ENCODE results near the gene C7orf25.

C7orf25 gene

DNA sequence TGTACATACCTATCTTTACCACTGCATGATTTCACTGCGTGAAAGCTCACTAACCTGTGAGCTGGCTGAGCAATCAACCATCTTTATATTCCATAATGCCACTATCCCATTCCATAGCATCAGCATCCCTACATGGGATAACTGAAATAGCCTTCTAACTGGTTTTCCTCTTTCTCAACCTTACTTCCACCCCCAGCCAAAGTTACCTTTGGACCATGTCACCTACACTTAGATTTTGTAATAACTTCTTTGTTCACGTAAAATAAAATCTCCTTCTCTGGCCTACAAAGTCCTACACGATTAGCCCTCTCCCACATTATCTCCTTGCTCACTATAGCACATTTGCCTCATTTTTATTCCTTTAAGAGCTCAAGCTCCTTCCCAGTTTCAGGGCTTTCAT is 17.6 kb upstream of the C7orf25 start:
- H3K4me3 ChIP-seq (ENCODE audit: low read depth, low read length): no peak overlapping the region
- TF ChIP-seq, protein P1, sequence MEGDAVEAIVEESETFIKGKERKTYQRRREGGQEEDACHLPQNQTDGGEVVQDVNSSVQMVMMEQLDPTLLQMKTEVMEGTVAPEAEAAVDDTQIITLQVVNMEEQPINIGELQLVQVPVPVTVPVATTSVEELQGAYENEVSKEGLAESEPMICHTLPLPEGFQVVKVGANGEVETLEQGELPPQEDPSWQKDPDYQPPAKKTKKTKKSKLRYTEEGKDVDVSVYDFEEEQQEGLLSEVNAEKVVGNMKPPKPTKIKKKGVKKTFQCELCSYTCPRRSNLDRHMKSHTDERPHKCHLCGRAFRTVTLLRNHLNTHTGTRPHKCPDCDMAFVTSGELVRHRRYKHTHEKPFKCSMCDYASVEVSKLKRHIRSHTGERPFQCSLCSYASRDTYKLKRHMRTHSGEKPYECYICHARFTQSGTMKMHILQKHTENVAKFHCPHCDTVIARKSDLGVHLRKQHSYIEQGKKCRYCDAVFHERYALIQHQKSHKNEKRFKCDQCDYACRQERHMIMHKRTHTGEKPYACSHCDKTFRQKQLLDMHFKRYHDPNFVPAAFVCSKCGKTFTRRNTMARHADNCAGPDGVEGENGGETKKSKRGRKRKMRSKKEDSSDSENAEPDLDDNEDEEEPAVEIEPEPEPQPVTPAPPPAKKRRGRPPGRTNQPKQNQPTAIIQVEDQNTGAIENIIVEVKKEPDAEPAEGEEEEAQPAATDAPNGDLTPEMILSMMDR (IDR thresholded peaks at IDR 0.05; ENCODE audit: borderline replicate concordance, insufficient read depth, low read depth, low read length): no peak

DNA sequence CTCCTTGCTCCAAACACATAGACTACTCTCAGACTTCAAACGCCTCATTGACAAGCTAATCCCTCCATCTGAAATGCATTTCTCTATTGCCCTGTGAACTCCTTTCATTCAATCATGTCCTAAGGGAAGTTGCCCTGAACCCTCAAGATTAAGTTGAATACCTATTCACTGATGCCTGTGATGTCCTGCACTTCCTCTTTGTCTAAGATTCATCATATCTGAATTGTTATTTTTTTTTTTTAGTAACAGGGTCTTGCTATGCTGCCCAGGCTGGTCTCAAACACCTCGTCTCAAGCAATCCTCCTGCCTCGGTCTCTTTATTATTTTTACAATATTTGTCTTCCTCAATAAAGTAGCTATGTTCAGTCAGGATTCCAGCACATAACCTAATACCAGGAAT is 16.9 kb upstream of the C7orf25 start:
- TF ChIP-seq, protein P1 (IDR thresholded peaks at IDR 0.05; ENCODE audit: borderline replicate concordance, insufficient read depth, low read depth, low read length): no peak
- H3K4me3 ChIP-seq (ENCODE audit: low read depth, low read length): no peak overlapping the region

DNA sequence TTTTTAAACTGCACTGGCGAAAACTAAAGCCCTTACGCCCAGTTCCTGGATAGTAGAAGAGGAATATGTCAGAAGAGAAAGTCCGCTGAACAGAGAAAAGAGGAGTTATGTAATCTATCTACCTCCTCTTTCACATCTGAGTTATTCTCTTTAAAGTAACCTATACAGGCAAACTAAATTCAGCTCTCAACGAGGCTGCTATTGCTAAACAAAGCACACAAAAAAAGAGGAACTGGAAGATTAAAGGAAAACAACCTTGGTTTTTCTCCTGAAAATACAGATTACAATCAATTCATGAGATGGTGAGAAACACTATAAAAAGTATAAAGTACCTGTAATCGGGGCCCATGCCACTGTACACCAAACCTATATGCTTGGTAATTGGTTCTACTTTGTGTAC is 14.3 kb upstream of the C7orf25 start:
- TF ChIP-seq, protein P1 (IDR thresholded peaks at IDR 0.05; ENCODE audit: borderline replicate concordance, insufficient read depth, low read depth, low read length): no peak
- no peak overlapping the region for H3K4me3 ChIP-seq (ENCODE audit: low read depth, low read length)

DNA sequence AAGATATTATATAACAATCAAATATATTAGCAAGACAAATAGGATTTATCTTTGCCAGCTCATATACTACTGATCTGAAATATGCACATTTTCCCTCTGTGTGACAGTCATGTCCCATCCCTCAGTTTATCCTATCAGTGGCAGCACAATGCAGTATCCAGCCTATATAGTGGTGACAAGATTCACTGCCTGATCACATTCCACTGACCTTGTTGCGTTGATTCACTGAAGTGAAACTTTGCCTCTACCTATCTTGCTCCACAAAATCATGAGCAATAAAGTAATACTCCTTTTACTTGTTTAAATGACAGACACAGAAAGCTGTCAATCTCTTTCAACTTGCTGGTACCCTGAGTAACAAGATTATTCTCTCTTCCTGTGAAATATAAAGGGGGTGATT is 13.8 kb upstream of the C7orf25 start:
- TF ChIP-seq, protein P1 (IDR thresholded peaks at IDR 0.05; ENCODE audit: borderline replicate concordance, insufficient read depth, low read depth, low read length): no peak
- no peak overlapping the region for H3K4me3 ChIP-seq (ENCODE audit: low read depth, low read length)

DNA sequence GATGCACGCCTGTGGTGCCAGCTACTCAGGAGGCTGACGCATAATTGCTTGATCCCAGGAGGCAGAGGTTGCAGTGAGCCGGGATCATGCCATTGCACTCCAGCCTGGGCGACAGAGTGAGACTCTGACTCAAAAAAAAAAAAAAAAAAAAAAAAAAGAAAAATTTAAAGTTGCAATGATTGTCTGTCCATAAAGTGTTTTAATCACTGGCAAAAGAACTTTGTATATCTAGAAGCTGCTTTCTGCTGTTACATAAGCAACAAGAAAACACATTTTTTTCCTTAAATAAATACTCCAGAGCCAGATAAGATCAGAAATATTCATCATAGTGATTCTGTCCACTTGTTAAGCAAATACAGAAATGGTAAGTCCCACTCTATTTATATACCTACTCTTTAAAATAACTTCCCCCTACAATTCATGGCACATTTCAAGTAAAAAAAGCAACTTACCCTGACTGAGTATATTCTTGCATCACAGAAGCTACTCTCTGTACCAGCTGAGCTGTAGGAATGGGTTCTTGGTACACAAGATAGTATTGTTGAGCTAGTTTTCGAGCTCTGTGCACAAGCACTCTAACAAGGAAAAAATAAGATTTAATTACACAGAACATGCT is 12.5 kb upstream of the C7orf25 start:
- H3K4me3 ChIP-seq (ENCODE audit: low read depth, low read length): no peak overlapping the region
- TF ChIP-seq, protein P1 (IDR thresholded peaks at IDR 0.05; ENCODE audit: borderline replicate concordance, insufficient read depth, low read depth, low read length): no peak

DNA sequence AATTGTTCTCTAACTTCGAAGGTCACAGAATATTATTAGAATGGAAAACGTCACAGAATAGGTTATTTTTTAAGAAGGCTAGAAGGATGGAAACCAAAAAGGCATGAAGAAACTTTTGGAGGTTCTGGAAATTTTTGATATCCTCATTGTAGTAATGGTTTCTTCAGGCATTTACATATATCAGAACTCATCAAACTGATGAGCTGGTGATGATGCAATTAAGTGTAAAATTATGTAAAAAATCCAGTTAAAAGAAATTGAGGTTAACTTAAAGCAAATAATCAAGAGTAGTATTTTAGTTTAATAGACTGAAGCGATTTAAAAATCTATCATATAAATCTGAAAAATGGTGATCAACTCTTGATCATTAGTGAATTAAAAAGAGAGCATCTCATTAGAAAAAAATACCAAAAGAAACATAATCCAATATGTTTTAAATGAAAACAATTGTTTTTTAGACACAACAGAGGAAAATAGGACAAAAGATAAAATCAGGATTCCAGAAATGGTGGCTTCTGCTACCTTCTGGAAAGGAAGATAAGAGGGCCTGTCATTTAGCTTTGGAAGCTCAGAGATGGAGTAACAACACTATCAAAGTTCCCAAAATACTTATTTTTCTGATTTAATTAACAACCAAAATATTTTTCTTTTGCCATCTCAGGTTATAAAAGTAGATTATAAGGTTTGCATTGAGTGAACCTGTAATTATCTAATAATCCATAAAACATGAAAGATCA is 10.3 kb upstream of the C7orf25 start:
- H3K4me3 ChIP-seq (ENCODE audit: low read depth, low read length): no peak overlapping the region
- TF ChIP-seq, protein P1 (IDR thresholded peaks at IDR 0.05; ENCODE audit: borderline replicate concordance, insufficient read depth, low read depth, low read length): no peak

DNA sequence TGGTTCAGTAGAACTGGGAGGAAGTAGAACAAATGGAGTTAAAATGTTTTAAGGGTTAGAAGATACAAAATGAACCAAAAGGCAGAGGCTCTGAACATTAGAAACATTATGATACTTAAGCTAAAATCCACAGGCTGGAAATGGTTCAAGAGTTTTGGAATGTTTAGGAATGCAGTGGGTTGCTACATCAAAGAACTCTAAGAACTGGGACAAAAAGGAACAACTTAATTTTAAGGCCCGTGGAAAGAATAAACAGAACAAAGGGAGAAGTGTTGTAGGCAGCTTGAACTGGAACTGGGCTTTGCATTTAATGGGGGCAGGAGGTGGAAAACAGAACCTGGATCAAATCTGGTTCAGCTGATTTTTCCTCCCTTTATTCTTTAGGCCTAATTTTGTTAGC is 3.5 kb upstream of the C7orf25 start:
- TF ChIP-seq, protein P1 (IDR thresholded peaks at IDR 0.05; ENCODE audit: borderline replicate concordance, insufficient read depth, low read depth, low read length): no peak
- H3K4me3 ChIP-seq (ENCODE audit: low read depth, low read length): no peak overlapping the region
